ENCODE results near the gene BAD.

Gene BAD

GRCh38 chr11:64241491-64242374 is 42.7 kb downstream of the BAD start:
- peak; percentile 100 for DNase-seq

- no peak for DNase-seq
These were observed 43.3 kb downstream of the BAD start for GRCh38 chr11:64241241-64241490.

GRCh38 chr11:64240435-64241240 is 43.8 kb downstream of the BAD start, which contains the start of gene FKBP2:
FKBP2 (plus strand) TSS chr11:64241095; CDS start chr11:64242388, 1,293 bp downstream.
- peak; percentile 98 for DNase-seq

- DNase-seq = no peak
These were observed 44.6 kb downstream of the BAD start for GRCh38 chr11:64239662-64240434.

- no peak for DNase-seq
These were observed 45.5 kb downstream of the BAD start for GRCh38 chr11:64238999-64239398.

GRCh38 chr11:64238076-64238475 is 46.4 kb downstream of the BAD start:
- DNase-seq = peak; percentile 12

GRCh38 chr11:64237484-64237951 is 46.9 kb downstream of the BAD start:
- no peak for DNase-seq

GRCh38 chr11:64235437-64236161 is 48.9 kb downstream of the BAD start:
- DNase-seq = no peak

GRCh38 chr11:64234647-64235379 is 49.7 kb downstream of the BAD start:
- DNase-seq = peak; percentile 55

- peak; percentile 78 for DNase-seq
These were observed 50.4 kb downstream of the BAD start, which contains the start of gene VEGFB for GRCh38 chr11:64233913-64234586. VEGFB (plus strand) TSS chr11:64234584; CDS start chr11:64234834, 250 bp downstream.

GRCh38 chr11:64232967-64233315 is 51.5 kb downstream of the BAD start:
- DNase-seq = no peak

- DNase-seq = no peak
These were observed 52.1 kb downstream of the BAD start for GRCh38 chr11:64232182-64232966.

GRCh38 chr11:64231546-64231945 is 52.9 kb downstream of the BAD start:
- no peak for DNase-seq

GRCh38 chr11:64230985-64231365 is 53.5 kb downstream of the BAD start:
- DNase-seq = no peak

- peak; percentile 86 for DNase-seq
These were observed 54.1 kb downstream of the BAD start, which contains the start of gene DNAJC4 for GRCh38 chr11:64230171-64230984. DNAJC4 (plus strand) TSS chr11:64230548; CDS start chr11:64230855, 307 bp downstream.

- no peak for DNase-seq
These were observed 54.7 kb downstream of the BAD start for GRCh38 chr11:64229744-64230170.

- no peak for DNase-seq
These were observed 55.2 kb downstream of the BAD start for GRCh38 chr11:64229090-64229743.

- no peak for DNase-seq
These were observed 57.0 kb downstream of the BAD start for GRCh38 chr11:64227405-64227956.
